Stimulated activated CD4-positive, alpha-beta T cell treated with anti-CD3 and anti-CD28 coated beads, Interleukin-4, amount 100 ng/mL, for 4 hours (primary cell): ENCODE measurements around the gene PER2.

Experiments used
- DNase-seq, 2 experiments: peaks; one replicate each; pipeline ENCODE4 v3.0.0-alpha.2; 2020

PER2 gene

GRCh38 chr2:238265605-238266004, 22.8 kb downstream of the PER2 start:
- DNase-seq, result no peak

DNA sequence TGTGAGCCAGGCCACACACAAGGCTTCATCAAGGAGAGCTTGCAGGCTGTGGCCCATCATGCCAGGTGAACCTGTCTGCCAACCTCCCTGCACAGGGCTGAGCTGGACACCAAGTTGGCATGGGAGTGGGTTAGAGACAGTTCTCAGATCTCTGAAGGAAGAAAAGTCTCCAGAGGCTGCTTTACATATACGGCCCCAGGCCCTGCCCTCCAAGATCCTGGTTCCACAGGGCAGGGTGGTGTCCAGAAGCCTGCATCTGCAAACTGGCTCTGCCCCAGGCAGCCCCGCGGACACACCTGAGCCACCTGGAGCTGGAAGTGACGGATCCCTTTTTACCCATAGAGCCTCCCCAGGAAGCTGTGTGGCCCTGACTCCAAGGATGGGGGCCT, 24.3 kb downstream of the PER2 start:
- no peak for DNase-seq

GRCh38 chr2:238263204-238264071, 25.0 kb downstream of the PER2 start:
- DNase-seq, result peak; percentile 55 to 67

DNA sequence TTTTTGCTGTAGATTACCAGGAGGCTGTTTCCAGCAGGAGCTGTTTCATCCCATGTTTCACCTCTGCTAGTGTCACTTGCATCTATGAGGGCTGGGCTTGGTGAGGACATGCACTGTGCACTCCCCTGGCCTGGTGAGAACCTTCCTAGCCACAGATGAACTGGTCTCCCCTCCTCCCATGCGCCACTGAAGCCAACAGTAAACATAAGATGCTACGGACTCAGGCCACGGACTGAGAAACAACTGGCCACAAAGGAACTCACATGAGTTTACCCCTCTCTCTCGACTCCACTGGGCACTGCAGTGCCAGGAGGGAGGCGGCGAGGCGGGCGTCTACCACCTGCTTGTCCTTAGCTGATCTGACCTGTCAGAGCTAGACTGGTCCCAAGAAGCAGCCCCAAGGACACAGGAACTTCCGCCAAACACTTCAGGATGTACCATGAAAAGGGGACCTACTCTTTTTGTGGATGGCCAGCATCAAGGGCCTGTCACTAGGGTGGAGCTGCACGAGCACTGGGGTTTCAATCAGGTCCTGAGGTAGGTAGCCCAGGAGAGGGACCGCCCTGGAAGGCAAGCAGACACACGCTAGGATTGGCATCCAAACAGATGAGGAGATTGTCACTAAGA, 25.8 kb downstream of the PER2 start:
- DNase-seq, result no peak

DNA sequence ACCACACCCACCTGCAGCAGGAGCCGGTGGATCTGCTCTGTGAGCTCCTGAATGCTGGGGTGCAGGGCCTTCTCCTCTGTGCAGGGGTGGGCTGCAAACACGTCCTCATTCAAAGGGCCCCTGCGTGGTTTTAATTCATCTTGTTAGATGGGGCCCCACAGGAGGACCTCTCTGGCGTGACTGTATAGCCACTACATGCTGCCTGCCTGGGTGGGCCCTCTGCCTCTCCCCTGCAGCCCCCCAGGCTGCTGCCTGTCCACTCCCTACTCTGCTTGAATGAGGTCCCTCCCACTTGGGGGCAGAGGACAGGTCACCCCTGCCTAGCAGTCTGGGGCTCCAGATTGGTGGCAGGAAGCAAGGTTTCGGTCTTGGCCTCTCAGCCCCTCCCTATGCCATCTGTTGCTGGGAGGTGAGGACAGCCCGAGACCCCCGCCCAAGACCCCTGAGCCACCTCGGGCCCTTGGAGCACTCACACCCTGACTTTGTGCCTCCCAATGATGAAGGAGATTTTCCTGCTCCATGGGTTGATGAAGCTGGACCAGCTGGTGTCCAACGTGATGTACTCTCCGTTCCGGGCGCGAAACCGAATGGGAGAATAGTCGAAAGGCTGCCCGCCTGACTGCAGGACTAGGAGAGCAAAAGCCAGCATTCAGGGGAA, 26.6 kb downstream of the PER2 start:
- no peak for DNase-seq

DNA sequence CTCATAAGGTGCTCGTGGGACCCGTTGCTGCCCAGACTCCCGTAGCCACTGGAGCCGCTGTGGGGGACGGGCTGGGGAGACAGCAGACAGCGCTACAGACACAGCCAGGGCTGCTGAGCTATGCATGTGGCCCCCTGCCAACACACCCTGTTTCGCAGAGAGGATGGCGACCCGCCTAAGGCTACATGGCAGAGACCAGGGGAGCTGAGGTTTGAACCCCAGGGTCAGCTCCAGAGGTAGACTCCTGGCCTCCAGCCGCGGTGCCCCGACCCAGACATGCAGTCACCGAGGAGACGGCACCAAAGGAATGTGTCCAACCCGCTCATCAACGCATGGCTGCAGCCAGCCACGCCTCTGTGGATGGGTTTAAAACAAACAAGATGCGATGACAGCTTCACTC, 27.5 kb downstream of the PER2 start:
- DNase-seq, result no peak

- no peak for DNase-seq
These were observed 29.1 kb downstream of the PER2 start for GRCh38 chr2:238259061-238260020.

GRCh38 chr2:238257786-238258700, 30.4 kb downstream of the PER2 start:
- DNase-seq, result no peak

GRCh38 chr2:238256594-238257104, 31.8 kb downstream of the PER2 start:
- peak; percentile 56 to 68 for DNase-seq

DNA sequence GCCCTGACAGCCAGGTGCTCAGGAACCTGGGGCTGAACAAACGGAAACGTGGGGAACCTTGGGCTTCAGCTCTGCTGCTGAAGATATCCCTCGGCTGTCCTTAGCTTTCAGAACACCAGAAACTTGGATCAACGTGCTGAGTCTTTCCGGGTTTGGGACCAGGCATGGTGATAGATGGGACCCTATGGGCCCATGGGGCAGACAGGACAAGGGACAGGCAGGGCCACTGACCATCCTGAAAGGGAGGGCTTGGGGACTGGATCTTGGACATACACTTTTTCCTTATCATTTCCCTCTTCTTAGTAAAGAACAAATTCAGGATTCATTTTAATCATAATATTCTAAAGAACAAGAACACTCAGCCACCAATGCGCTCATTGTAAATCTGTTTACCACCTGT, 32.3 kb downstream of the PER2 start:
- DNase-seq, result no peak

DNA sequence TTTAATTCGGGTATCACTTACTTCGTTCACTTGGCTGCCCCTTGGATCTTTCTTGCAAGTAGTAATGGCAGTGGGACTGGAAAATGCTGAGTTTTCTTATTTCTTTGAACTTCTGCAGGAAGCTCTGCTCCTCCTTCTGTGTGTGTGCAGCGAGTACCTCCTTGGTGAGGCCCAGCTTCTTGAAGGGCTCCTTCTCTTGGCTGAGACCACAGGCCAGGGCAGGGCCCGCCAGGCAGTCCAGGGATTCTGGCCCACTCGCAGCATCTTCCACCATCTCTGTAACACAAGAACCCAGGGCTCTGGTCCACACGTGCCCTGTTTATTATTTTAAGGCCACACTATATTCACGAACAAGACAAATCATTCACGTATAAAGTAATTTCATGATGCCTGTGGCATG, 32.8 kb downstream of the PER2 start:
- no peak for DNase-seq

- no peak for DNase-seq
These were observed 33.3 kb downstream of the PER2 start for GRCh38 chr2:238255151-238255551.

DNA sequence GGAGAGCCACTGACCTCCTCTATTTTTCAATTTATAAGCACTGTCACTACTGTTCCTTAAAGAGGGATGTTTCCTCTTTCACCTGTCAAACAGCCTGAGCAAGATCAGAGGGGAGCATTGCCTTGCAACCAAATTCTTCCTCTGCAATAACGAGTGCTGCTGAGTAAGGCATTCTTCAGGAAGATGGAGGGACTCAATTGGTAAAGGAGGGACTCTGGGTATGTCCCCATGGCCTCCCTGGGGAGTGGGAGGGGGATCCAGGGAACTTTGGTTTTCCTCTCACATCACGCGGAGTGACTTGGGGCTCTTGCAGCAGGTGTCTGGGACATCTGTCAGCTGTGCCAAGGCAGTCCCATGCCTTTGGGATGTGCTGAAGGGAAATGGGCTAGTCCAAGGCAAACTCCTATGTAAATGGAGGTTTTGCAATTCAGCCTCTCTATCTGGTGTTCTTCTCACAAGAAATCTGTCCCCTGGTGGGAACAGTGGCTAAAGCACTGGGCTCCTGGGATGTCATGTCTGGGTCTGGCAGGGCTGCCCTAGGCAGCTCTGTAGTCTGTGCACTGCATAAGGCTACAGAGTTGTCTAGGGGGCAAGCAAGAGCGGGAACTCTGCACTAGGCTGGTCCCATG, 34.2 kb downstream of the PER2 start:
- no peak for DNase-seq

DNA sequence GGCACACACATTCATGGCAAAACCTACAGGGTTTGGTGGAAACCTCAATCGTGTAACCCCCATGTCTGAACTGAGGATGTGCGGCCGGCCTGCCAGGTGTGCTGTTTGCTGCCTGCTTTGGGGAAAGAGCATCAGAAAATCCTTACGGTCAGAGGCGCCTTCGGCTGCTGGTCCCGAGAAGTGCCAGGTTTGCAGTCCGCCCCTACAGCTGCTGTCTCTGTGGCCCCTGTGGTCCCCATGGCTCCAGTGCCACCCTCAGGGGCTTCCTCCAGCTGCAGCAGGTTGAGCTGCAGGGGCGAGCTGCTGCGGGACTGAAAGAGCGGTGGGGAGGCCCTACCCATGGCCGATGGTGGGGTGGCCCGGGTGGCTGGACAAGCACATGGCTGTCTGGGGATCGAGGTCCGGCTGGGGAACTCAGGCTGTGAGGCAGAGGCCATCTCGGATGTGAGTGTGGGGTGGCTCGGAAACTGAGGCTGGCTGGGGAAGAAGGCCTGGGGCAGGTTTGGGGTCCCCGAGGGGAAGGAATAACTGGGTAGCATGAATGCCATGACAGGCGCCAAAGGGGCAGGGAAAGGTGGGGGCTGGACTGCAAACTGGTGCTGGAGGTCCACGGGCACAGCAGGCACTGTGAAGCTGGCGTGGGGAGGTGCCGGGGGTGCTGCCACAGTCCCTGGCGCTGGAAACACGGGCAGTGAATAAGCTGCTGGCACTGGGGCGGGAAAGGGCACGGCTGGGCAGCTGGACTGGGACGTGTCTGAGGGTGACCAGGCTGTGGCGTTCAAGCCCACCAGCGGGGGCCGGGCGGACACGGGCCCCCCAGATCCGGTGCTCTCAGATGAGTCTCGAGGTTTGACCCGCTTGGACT, 35.4 kb downstream of the PER2 start:
- no peak for DNase-seq

DNA sequence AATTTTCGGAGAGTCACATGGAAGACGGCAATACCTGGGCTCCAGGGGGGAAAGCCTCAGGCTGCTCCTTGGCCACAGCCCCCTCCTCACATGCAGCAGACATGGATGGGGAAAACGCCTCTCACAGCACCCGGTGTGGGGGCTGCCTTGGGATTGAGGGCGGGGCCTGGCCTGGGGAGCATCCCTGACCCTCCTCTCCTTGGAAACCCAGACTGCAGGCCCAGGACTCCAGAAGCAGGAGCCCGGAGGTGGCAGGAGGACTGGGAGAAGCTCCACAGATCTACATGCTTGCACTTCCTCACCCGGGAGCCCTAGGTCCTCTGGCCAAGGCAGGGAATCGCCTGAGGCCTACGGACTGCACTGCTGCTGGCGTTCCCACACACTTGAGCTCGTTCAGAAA, 36.4 kb downstream of the PER2 start:
- no peak for DNase-seq

- no peak for DNase-seq
These were observed 37.1 kb downstream of the PER2 start for GRCh38 chr2:238251331-238251730.

- DNase-seq, result no peak
These were observed 37.5 kb downstream of the PER2 start for GRCh38 chr2:238250896-238251295.

DNA sequence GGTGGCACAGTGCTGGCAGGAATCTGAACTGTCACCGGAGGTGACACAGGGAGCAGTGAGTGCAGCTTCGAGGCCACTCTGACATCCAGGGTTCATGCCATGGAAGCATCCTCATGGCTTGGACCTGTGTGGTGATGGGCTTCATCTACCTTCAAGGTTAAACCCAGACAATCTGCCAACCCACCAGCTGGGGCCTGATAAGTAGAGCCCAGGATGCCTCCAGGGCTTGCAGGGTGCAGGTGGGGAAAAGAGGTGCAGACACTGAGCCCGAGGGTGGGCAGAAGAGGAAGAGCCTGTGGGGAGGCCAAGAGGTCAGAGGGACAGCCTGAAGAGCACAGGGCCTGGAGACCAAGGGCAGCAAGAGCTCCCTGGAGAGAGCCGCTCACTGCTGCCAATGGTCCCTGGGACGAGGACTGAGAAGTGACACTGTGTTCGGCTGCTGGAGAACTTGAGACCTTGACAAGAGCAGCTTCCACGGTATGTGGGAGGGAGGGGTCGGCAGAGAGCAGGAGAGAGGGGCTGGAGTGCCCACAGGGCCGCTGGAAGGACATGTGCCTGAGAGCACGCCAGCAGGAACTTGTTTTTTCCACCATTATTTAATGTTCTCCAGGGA, 40.5 kb downstream of the PER2 start:
- no peak for DNase-seq

DNA sequence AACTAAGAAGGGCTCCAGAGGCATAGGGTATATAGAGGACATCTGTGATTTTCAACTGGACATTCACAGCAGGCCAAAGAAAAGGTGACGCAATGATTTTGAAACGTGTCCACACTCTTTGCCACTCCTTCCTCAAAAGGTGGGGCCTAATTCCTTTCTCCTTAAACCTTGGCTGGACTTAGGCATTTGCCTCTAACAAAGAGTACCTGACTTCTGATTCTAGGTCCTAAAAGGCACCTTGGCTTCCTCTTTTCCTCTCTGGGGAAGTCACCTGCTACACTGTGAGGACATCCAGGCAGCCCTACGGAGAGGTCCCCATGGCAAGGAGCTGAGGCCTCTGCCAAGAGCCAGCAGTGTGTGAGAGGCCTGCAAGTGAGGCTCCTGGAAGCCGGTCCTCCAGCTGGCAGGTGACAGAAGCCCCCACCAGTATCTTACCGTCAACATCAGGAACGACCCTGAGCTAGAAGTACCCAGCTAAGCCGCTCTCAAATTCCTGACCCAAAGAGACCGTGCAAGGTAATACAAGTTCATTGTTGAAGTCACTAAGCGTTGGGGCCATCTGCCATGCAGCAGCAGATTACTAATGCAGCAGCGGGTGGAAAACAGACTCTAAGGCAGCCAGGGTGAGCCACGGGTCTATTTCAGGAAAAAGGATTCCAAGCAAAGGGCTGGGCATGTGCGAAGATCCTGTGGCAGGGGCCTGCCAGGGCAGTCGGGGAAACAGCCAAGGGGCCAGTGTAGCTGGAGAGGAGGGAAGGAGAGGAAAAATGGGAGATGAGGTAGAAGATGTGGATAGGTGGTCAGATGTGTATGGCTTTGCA, 41.2 kb downstream of the PER2 start:
- no peak for DNase-seq
